Measurements from ENCODE around the gene ZNF813.
A peak's percentile ranks its signal among the peaks of the same experiment; 100 is the strongest.

ZNF813 gene

GRCh38 chr19:53467485-53468262, at the start of gene ZNF813:
Gene ZNF813, plus strand, starts transcription at chr19:53467733. Its CDS starts 16,090 bp downstream, at chr19:53483823.
- ChIA-PET POLR2A (no interaction called here), CTCF (no interaction called here)
- Histone ChIP-seq H3K27ac (ENCODE audit: extremely low read depth, low read depth, low read length) (no peak within 1 kb of the TSS), H3K4me3 (ENCODE audit: low read depth, low read length) (peak within 1 kb of the TSS; percentile 73), H3K9me3 (ENCODE audit: control insufficient read depth, insufficient read depth, low read depth, low read length) (peaks cover 2% of the 10 kb centered on the region), H3K36me3 (ENCODE audit: control insufficient read depth in 2 of 2, insufficient read depth in 1 of 2, low read length in 2 of 2) (no peaks in the 10 kb centered on the region), H3K4me1 (ENCODE audit: control insufficient read depth, insufficient read depth, low read length) (no peaks in the 10 kb centered on the region)
- TF ChIP-seq KLF16 (tag by site-specific recombination; IDR thresholded peaks at IDR 0.05) (no peak), HOXA7 (CRISPR knock-in tag; IDR thresholded peaks at IDR 0.05; ENCODE audit: borderline replicate concordance) (no peak), SETDB1 (IDR thresholded peaks at IDR 0.05; ENCODE audit: insufficient read length, low read length) (no peak), ZNF626 (tag by site-specific recombination; IDR thresholded peaks at IDR 0.05) (no peak), ZNF221 (tag by site-specific recombination; IDR thresholded peaks at IDR 0.05; ENCODE audit: borderline replicate concordance) (no peak), ZNF239 (tag by site-specific recombination; IDR thresholded peaks at IDR 0.05) (no peak), ZNF660 (tag by site-specific recombination; IDR thresholded peaks at IDR 0.05) (no peak), ZNF10 (tag by site-specific recombination; IDR thresholded peaks at IDR 0.05) (no peak), ZNF335 (tag by site-specific recombination; conservative IDR thresholded peaks at IDR 0.05) (peak; percentile 55), GFI1B (tag by site-specific recombination; IDR thresholded peaks at IDR 0.05) (no peak), ZBTB8A (tag by site-specific recombination; IDR thresholded peaks at IDR 0.05) (peak; percentile 98), BCL6B (tag by site-specific recombination; IDR thresholded peaks at IDR 0.05) (no peak), ZFP69B (tag by site-specific recombination; IDR thresholded peaks at IDR 0.05) (peak; percentile 67; the same call in 1 of the 2 replicates), SP3 (tag by site-specific recombination; IDR thresholded peaks at IDR 0.05) (peak; percentile 61), ZNF169 (tag by site-specific recombination; IDR thresholded peaks at IDR 0.05) (no peak), ZNF280D (tag by site-specific recombination; IDR thresholded peaks at IDR 0.05) (no peak), ZBTB26 (tag by site-specific recombination; optimal IDR thresholded peaks at IDR 0.05) (peak; percentile 36), BCL11A (tag by site-specific recombination; IDR thresholded peaks at IDR 0.05; ENCODE audit: low read depth) (no peak), KLF1 (tag by site-specific recombination; IDR thresholded peaks at IDR 0.05) (no peak), YY2 (tag by site-specific recombination; IDR thresholded peaks at IDR 0.05) (no peak), HOXD13 (CRISPR knock-in tag; IDR thresholded peaks at IDR 0.05; ENCODE audit: borderline replicate concordance) (no peak), SP2 (tag by site-specific recombination; IDR thresholded peaks at IDR 0.05) (peak; percentile 79), ZSCAN30 (tag by site-specific recombination; IDR thresholded peaks at IDR 0.05) (no peak), ZNF621 (tag by site-specific recombination; IDR thresholded peaks at IDR 0.05) (no peak), ZNF558 (tag by site-specific recombination; IDR thresholded peaks at IDR 0.05) (no peak), ZNF785 (tag by site-specific recombination; IDR thresholded peaks at IDR 0.05) (no peak), ZNF311 (tag by site-specific recombination; IDR thresholded peaks at IDR 0.05; ENCODE audit: borderline replicate concordance) (no peak), ZNF394 (tag by site-specific recombination; IDR thresholded peaks at IDR 0.05; ENCODE audit: borderline replicate concordance) (no peak), ZNF776 (tag by site-specific recombination; IDR thresholded peaks at IDR 0.05; ENCODE audit: borderline replicate concordance) (no peak), ZNF132 (tag by site-specific recombination; IDR thresholded peaks at IDR 0.05; ENCODE audit: borderline replicate concordance) (no peak), ZBTB11 (tag by site-specific recombination; conservative IDR thresholded peaks at IDR 0.05; ENCODE audit: low read depth) (no peak)

Measured in HEK293 (cell line).